Measurements from ENCODE around the gene SIL1.

- TF ChIP-seq POLR2A (IDR thresholded peaks at IDR 0.05) (no peak), CTCF (IDR thresholded peaks at IDR 0.05) (no peak)
Observed at GRCh38 chr5:139116100-139116655, 82.0 kb downstream of the SIL1 start.

Measured in uterus (tissue), 2 donors.